ENCODE data around the gene HLA-F. TPM values are rescaled to one million over a fixed set of nuclear protein-coding genes. Genes with fewer than 3 reads are reported as not detected.

Gene HLA-F
- total RNA-seq, 1 donor from 2014 or later: 293 TPM

GRCh38 chr6:29749308-29749662 is 26.1 kb downstream of the HLA-F start:
- H3K4me3 Mint-ChIP-seq: peak overlapping the region; percentile 100
- no peaks in the 10 kb centered on the region for H3K9me3 Mint-ChIP-seq
- intact Hi-C loops (cut with micrococcal nuclease): loop anchor here (1.0 kb wide), 4 partner anchors 11 to 178 kb away; no protein-coding TSS in a partner anchor
- peaks cover 14% of the 10 kb centered on the region for H3K36me3 Mint-ChIP-seq (ENCODE audit: low read depth)
- DNase-seq (ENCODE audit: low spot score): no peak
- peaks cover 81% of the 10 kb centered on the region for H3K4me1 Mint-ChIP-seq (ENCODE audit: low read depth)
- H3K27me3 Mint-ChIP-seq (ENCODE audit: insufficient read depth): no peaks in the 10 kb centered on the region
- peak overlapping the region; percentile 84 for H3K27ac Mint-ChIP-seq

GRCh38 chr6:29749668-29750067 is 26.4 kb downstream of the HLA-F start:
- Mint-ChIP-seq H3K9me3 (no peaks in the 10 kb centered on the region), H3K27ac (peak overlapping the region; percentile 84), H3K4me3 (peak overlapping the region; percentile 100), H3K27me3 (ENCODE audit: insufficient read depth) (no peaks in the 10 kb centered on the region), H3K4me1 (ENCODE audit: low read depth) (peaks cover 81% of the 10 kb centered on the region), H3K36me3 (ENCODE audit: low read depth) (peaks cover 14% of the 10 kb centered on the region)
- intact Hi-C loops (cut with micrococcal nuclease): loop anchor here (1.0 to 5.0 kb wide), 5 partner anchors 11 to 193 kb away; partner anchors contain the start of gene HLA-A
- no peak for DNase-seq (ENCODE audit: low spot score)

- no peak for DNase-seq (ENCODE audit: low spot score)
- H3K4me3 Mint-ChIP-seq: peak overlapping the region; percentile 100
- H3K36me3 Mint-ChIP-seq (ENCODE audit: low read depth): peaks cover 9% of the 10 kb centered on the region
- peaks cover 85% of the 10 kb centered on the region for H3K4me1 Mint-ChIP-seq (ENCODE audit: low read depth)
- H3K27me3 Mint-ChIP-seq (ENCODE audit: insufficient read depth): no peaks in the 10 kb centered on the region
- no peaks in the 10 kb centered on the region for H3K9me3 Mint-ChIP-seq
- H3K27ac Mint-ChIP-seq: peak overlapping the region; percentile 69
- intact Hi-C loops (cut with micrococcal nuclease): loop anchor here (5.0 kb wide), 1 partner anchor 192 kb away; the partner anchor contains the start of gene HLA-A
These were observed 27.5 kb downstream of the HLA-F start for GRCh38 chr6:29750709-29751108.

GRCh38 chr6:29751480-29751879 is 28.2 kb downstream of the HLA-F start:
- Mint-ChIP-seq H3K9me3 (no peaks in the 10 kb centered on the region), H3K27ac (no peak overlapping the region), H3K36me3 (ENCODE audit: low read depth) (peaks cover 2% of the 10 kb centered on the region), H3K4me1 (ENCODE audit: low read depth) (peaks cover 77% of the 10 kb centered on the region), H3K4me3 (peak overlapping the region; percentile 93), H3K27me3 (ENCODE audit: insufficient read depth) (no peaks in the 10 kb centered on the region)
- DNase-seq (ENCODE audit: low spot score): no peak
- intact Hi-C loops (cut with micrococcal nuclease): loop anchor here (5.0 kb wide), 1 partner anchor 191 kb away; the partner anchor contains the start of gene HLA-A

- Mint-ChIP-seq H3K27ac (peak overlapping the region; percentile 91), H3K4me3 (peak overlapping the region; percentile 93), H3K36me3 (ENCODE audit: low read depth) (no peaks in the 10 kb centered on the region), H3K27me3 (ENCODE audit: insufficient read depth) (no peaks in the 10 kb centered on the region), H3K4me1 (ENCODE audit: low read depth) (peaks cover 65% of the 10 kb centered on the region), H3K9me3 (no peaks in the 10 kb centered on the region)
- intact Hi-C loops (cut with micrococcal nuclease): loop anchor here (1.0 to 5.0 kb wide), 9 partner anchors 11 to 314 kb away; partner anchors contain the start of genes HLA-A and PPP1R11
- DNase-seq (ENCODE audit: low spot score): peak; percentile 79
These were observed 29.4 kb downstream of the HLA-F start for GRCh38 chr6:29752451-29753308.

GRCh38 chr6:29753309-29753644 is 30.0 kb downstream of the HLA-F start:
- intact Hi-C loops (cut with micrococcal nuclease): loop anchor here (1.0 to 5.0 kb wide), 8 partner anchors 10 to 314 kb away; partner anchors contain the start of genes HLA-A and PPP1R11
- no peaks in the 10 kb centered on the region for H3K36me3 Mint-ChIP-seq (ENCODE audit: low read depth)
- H3K27ac Mint-ChIP-seq: peak overlapping the region; percentile 91
- H3K27me3 Mint-ChIP-seq (ENCODE audit: insufficient read depth): no peaks in the 10 kb centered on the region
- H3K4me1 Mint-ChIP-seq (ENCODE audit: low read depth): peaks cover 59% of the 10 kb centered on the region
- H3K9me3 Mint-ChIP-seq: no peaks in the 10 kb centered on the region
- H3K4me3 Mint-ChIP-seq: peak overlapping the region; percentile 93
- DNase-seq (ENCODE audit: low spot score): no peak

- H3K27ac Mint-ChIP-seq: no peak overlapping the region
- no peaks in the 10 kb centered on the region for H3K36me3 Mint-ChIP-seq (ENCODE audit: low read depth)
- H3K4me3 Mint-ChIP-seq: no peak overlapping the region
- DNase-seq (ENCODE audit: low spot score): no peak
- no peaks in the 10 kb centered on the region for H3K27me3 Mint-ChIP-seq (ENCODE audit: insufficient read depth)
- intact Hi-C loops (cut with micrococcal nuclease): no loop called here
- peaks cover 58% of the 10 kb centered on the region for H3K4me1 Mint-ChIP-seq (ENCODE audit: low read depth)
- H3K9me3 Mint-ChIP-seq: no peaks in the 10 kb centered on the region
These were observed 32.1 kb downstream of the HLA-F start for GRCh38 chr6:29755295-29755871.

GRCh38 chr6:29757282-29757681 is 34.0 kb downstream of the HLA-F start:
- intact Hi-C loops (cut with micrococcal nuclease): no loop called here
- no peak for DNase-seq (ENCODE audit: low spot score)
- H3K27ac Mint-ChIP-seq: no peak overlapping the region
- H3K9me3 Mint-ChIP-seq: no peaks in the 10 kb centered on the region
- H3K4me1 Mint-ChIP-seq (ENCODE audit: low read depth): peaks cover 40% of the 10 kb centered on the region
- H3K36me3 Mint-ChIP-seq (ENCODE audit: low read depth): no peaks in the 10 kb centered on the region
- H3K27me3 Mint-ChIP-seq (ENCODE audit: insufficient read depth): no peaks in the 10 kb centered on the region
- no peak overlapping the region for H3K4me3 Mint-ChIP-seq

- H3K4me3 Mint-ChIP-seq: no peak overlapping the region
- no peaks in the 10 kb centered on the region for H3K9me3 Mint-ChIP-seq
- intact Hi-C loops (cut with micrococcal nuclease): no loop called here
- H3K4me1 Mint-ChIP-seq (ENCODE audit: low read depth): peaks cover 41% of the 10 kb centered on the region
- H3K27me3 Mint-ChIP-seq (ENCODE audit: insufficient read depth): no peaks in the 10 kb centered on the region
- DNase-seq (ENCODE audit: low spot score): no peak
- H3K27ac Mint-ChIP-seq: no peak overlapping the region
- H3K36me3 Mint-ChIP-seq (ENCODE audit: low read depth): no peaks in the 10 kb centered on the region
These were observed 34.6 kb downstream of the HLA-F start for GRCh38 chr6:29757701-29758293.

GRCh38 chr6:29758761-29759160 is 35.5 kb downstream of the HLA-F start:
- H3K27ac Mint-ChIP-seq: no peak overlapping the region
- H3K27me3 Mint-ChIP-seq (ENCODE audit: insufficient read depth): no peaks in the 10 kb centered on the region
- no peaks in the 10 kb centered on the region for H3K9me3 Mint-ChIP-seq
- H3K4me1 Mint-ChIP-seq (ENCODE audit: low read depth): peaks cover 41% of the 10 kb centered on the region
- no peak overlapping the region for H3K4me3 Mint-ChIP-seq
- intact Hi-C loops (cut with micrococcal nuclease): no loop called here
- DNase-seq (ENCODE audit: low spot score): no peak
- peaks cover 2% of the 10 kb centered on the region for H3K36me3 Mint-ChIP-seq (ENCODE audit: low read depth)

- intact Hi-C loops (cut with micrococcal nuclease): no loop called here
- no peak overlapping the region for H3K4me3 Mint-ChIP-seq
- H3K27me3 Mint-ChIP-seq (ENCODE audit: insufficient read depth): no peaks in the 10 kb centered on the region
- no peak overlapping the region for H3K27ac Mint-ChIP-seq
- DNase-seq (ENCODE audit: low spot score): no peak
- H3K36me3 Mint-ChIP-seq (ENCODE audit: low read depth): peaks cover 2% of the 10 kb centered on the region
- no peaks in the 10 kb centered on the region for H3K9me3 Mint-ChIP-seq
- peaks cover 48% of the 10 kb centered on the region for H3K4me1 Mint-ChIP-seq (ENCODE audit: low read depth)
These were observed 36.2 kb downstream of the HLA-F start for GRCh38 chr6:29759457-29759856.

- Mint-ChIP-seq H3K27me3 (ENCODE audit: insufficient read depth) (no peaks in the 10 kb centered on the region), H3K4me1 (ENCODE audit: low read depth) (peaks cover 50% of the 10 kb centered on the region)
- intact Hi-C loops (cut with micrococcal nuclease): no loop called here
These were observed 37.1 kb downstream of the HLA-F start for GRCh38 chr6:29760328-29760727.

GRCh38 chr6:29762051-29762450 is 38.8 kb downstream of the HLA-F start:
- Mint-ChIP-seq H3K4me3 (no peak overlapping the region), H3K36me3 (ENCODE audit: low read depth) (peaks cover 2% of the 10 kb centered on the region), H3K4me1 (ENCODE audit: low read depth) (peaks cover 51% of the 10 kb centered on the region), H3K9me3 (no peaks in the 10 kb centered on the region), H3K27me3 (ENCODE audit: insufficient read depth) (peaks cover 2% of the 10 kb centered on the region), H3K27ac (no peak overlapping the region)
- intact Hi-C loops (cut with micrococcal nuclease): no loop called here
- DNase-seq (ENCODE audit: low spot score): no peak

More at GRCh38 chr6:29760328-29760727, 37.1 kb downstream of the HLA-F start:
- DNase-seq (ENCODE audit: low spot score): no peak
- no peak overlapping the region for H3K4me3 Mint-ChIP-seq
- H3K9me3 Mint-ChIP-seq: no peaks in the 10 kb centered on the region
- H3K36me3 Mint-ChIP-seq (ENCODE audit: low read depth): peaks cover 2% of the 10 kb centered on the region
- H3K27ac Mint-ChIP-seq: no peak overlapping the region

All from activated T-helper 1 cell treated with anti-CD3 and anti-CD28 coated beads, Interleukin-12 subunit alpha, Interleukin-12 subunit beta, Interleukin-2, Interleukin-4 antibody, amounts not matched to agents 30 ng/mL and 10 ng/mL and 1 ng/mL, durations not matched to agents 14 hours and 24 hours and 36 hours (primary cell).